HG03457 (cell line): ENCODE measurements around the gene SMAD7.

Experiments used
- ATAC-seq: cut with Tn5 transposase; IDR thresholded peaks from one replicate; pipeline ENCODE4 v1.9.1; 2021; ENCODE audit warnings: moderate number of reproducible peaks; ENCODE audit not compliant: unreplicated experiment

Gene SMAD7

GRCh38 chr18:48896875-48897511 lies 53.8 kb downstream of the SMAD7 start:
- no peak for ATAC-seq

- ATAC-seq = no peak
Observed at GRCh38 chr18:48896326-48896874, 54.4 kb downstream of the SMAD7 start.

GRCh38 chr18:48894799-48895346 lies 55.9 kb downstream of the SMAD7 start:
- ATAC-seq = no peak

DNA sequence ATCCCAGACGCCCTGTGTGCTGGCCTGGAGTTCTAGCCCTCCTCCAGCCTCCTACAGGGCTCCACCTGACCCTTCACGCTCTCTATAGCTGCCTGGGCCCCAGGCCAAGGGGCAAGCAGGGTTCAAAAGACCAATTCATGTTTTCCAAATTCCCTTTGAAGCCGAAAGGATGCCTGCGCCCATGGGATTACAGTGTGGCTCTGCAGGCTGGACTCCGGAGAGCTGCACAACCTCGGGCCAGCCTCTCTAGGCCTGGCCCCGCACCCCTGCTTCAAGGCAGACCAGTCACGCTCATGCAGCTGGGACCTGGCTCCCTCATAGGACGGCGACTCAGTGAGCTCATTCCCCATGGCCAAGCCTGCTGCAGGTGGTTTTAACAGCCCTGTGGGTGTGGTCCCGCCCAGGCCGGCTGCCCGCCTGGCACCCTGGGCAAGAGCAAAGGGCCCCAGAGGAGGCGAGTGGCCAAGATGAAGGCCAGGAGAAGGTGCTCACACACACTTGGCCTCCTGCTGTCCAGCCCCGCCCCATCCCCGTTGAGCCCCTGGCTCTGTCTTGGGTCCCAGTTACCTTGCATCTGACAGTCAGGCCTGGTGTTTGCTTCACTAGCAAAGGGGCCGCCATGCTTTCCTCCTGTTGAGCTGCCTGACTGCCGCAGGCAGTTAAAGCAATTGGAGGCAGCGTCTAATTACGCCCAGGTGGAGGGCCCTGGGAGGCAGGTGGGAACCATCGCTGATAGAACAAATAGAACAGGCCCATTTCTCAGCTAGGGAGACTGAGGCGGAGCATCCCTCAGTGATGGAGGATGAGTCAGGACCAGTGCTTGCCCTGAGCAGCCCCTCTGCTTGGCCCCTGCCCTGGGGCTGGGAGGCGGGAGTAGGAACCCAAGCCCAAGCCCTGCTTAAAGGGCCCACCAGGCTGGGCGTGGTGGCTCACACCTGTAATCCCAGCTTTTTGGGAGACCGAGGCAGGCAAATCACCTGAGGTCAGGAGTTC lies 56.9 kb downstream of the SMAD7 start:
- no peak for ATAC-seq

- no peak for ATAC-seq
Observed at GRCh38 chr18:48893061-48893607, 57.6 kb downstream of the SMAD7 start.

- ATAC-seq = no peak
Observed at GRCh38 chr18:48892146-48892855, 58.5 kb downstream of the SMAD7 start.

DNA sequence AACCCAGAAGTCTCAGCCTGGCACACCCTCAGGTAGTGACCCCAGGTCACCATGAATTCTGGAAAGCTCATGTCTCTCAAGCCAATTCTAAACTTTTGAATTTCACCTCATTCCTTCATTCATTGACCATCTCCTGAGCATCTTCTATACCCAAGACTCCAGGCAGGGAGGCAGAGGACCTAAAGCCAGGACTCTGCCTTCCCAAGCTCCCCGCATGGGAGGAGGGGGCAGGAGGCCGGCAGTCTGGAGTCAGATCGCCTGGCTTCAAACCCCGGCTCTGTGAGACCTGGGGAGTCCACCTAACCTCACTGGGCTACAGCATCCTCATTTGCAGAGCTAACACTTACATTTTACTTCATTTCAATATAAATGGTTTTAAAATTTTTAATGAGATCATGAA lies 59.0 kb downstream of the SMAD7 start:
- no peak for ATAC-seq

DNA sequence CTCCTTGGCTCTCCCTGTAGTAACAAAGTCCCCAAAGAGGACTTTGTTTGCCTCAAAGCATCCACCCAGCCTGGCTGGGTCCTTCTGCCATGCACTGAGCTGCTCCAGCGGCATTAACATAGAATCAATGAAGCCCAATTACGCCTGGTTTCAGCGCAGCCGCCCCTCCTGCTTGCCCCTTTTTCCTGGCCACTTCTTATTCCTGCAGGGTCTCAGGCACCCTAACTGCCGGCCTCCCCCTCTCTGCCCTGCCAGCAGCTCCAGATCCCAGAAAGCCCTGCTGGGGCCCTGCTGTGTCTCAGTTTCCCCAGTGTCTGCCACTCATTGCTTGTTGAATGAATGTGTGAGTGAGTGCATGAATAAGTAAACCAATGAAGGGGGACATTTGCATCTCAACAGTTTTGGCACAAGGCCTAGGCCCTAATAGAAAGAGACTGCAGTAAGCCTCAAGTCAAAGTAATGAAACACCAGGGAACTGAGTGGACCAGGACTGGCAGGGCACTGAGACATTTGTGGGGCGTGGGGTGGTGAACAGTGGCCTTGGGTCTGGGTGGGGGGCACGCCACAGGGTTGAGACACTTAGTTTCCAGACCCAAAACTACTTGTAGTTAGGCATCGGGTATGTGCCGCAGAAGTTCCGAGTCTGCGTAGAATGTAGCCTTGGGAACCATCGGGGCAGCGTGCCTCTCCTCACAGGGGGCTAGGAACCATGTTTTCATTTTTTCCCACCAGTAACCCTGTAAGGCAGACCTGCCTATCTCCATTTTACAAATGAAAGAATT lies 60.6 kb downstream of the SMAD7 start:
- no peak for ATAC-seq

- ATAC-seq = no peak
Observed at GRCh38 chr18:48889115-48889941, 61.4 kb downstream of the SMAD7 start.

- ATAC-seq = no peak
Observed at GRCh38 chr18:48888773-48889080, 62.0 kb downstream of the SMAD7 start.

DNA sequence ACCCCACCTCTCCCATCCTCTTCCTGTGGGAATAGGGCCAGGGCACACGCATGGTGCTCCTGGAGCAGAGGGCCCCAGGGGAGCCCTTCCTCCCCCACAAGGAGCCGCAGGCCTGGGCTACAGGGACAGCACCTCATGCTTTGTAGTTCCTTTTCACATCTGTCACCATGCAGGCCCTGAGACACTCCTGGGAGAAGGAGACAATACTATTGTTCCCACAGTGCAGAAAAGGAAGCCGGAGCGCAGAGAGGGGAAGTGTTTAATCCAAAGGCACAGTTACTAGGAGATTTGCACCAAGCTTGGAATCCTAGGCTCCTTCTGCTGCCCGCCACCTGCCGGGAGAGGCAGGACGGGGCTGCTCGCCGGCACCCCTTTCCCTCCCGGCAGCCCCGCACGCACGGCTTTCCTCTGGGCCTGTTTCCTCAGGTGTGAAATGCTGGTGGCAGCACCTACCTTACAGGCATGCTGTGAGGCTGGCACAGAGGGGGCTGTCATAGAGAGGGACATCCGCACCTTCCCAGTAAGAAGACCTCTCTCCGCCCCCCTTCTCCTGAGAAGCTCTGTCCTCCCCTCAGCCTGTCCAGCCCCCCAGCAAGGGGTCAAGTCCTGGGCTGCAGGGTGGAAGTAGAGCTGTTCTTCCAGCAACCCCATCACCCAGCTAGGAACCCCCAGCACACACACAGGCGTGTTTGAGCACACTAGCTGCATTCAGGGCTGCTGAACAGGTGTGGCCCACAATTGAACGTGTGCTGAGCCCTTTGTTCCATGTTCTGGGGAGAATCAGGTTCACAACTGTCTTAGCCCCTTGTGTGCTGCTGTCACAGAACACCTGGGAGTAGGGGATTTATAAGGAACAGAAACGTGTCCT lies 62.6 kb downstream of the SMAD7 start:
- ATAC-seq = no peak

- no peak for ATAC-seq
Observed at GRCh38 chr18:48887294-48887904, 63.4 kb downstream of the SMAD7 start.

DNA sequence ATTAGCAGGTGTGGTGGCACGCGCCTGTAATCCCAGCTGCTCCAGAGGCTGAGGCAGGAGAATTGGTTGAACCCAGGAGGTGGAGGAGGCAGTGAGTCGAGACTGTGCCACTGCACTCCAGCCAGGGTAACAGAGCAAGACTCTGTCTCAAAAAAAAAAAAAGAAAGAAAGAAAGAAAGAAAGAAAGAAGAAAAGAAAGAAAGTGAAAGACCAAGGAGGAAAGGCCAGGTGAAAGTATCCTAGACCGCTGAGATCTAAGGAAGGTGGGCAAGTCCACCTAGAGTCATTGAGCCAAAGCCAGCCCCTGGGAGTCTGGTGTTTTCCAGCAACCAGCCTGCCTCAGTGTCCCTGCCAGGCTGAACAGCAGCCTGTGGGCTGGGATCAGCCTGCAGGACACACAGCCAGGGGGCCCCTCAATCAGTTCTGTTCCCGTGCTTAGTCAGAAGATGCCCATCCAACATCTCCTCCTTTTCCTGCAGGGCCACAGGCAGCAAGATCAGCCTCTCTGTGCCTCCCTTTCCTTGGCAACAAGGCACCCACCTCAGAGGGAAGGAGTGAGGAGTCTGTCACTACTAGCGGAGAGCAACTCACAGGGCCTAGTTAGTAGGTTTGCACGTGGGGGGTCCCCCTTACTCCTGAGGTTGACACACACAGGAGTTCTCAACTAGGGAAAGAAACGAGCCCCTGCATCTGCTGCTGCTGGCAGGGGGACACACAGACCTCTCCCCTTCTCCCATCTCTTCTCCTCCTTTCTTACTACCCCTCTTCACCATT lies 64.1 kb downstream of the SMAD7 start:
- ATAC-seq = no peak

DNA sequence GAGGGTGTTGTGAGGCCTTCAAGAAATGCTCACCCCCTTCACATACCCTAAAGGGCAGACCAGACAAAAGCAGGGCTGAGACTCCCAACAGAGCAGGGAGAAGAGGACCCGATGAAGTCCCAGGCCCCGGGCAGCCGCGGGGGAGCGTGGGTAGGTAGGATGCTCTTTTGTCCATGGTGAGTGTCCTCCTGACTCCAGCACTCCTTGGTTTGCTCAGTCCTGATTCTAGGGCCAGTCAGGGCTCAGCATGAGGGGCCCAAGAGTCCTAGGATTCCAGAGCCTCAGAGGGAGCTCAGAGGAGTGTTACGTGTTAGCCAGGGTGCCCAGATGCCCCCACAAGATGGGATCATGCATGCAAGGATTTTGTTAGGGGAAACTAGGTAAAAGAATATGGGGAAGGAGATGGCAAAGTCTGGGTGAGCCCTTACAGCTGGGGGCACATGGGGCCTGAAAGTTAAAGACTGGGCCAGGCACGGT lies 64.8 kb downstream of the SMAD7 start:
- ATAC-seq = no peak

DNA sequence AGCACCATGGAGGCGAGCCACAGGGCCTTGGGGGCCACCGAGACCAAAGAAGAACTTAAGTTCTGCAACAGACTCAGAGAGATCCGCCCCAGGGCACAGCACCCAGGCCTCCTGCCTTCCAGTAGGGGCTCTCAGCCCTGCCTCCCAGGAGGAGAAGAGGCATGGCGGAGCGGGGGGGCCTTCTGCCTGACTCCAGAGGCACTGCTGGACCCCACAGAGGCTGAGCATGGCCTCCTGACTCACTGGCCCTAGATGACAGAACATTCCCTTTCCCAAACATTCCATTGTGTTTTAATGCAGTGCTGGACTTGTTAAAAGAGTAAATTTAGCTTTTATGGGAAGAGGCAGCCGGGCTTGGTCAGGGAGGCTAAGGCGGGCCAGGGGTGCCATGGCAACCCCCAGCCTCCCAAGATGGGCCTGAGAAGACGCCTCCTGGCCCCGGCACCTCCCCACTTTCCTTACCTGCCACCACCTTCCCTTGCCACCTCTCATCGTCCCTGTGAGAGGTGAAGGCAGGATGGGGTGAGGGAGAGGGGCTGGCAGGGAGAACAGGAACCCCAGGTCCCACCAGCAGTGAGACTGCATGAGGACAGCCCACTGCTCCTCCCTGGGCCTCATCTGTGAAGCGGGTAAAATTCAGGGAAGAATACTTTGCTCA lies 65.4 kb downstream of the SMAD7 start:
- ATAC-seq = no peak

DNA sequence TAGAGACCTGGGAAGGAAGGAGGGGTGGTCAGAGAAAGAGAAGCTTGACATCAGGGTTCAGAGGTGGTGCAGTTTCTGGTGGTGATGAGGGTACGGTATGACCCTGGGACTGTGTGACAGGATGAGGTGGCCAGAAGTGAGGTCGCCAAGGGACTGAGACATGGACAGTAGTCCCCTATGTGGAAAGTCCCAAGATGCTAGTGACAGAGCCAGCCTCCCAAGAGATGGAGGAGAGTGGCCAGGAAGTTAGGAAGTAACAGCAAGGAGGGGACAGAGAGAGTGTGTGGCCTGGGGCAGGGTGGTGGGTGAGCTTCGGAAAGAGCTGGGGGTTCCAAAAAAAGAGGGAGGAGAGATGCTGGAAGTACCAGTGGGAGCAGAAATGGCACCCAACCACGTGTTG lies 66.0 kb downstream of the SMAD7 start:
- ATAC-seq = no peak
